GM19025 (cell line): ENCODE results near the gene HPS1.

Experiments used
- ATAC-seq: cut with Tn5 transposase; IDR thresholded peaks from one replicate; pipeline ENCODE4 v1.9.1; 2021; ENCODE audit warnings: mild to moderate bottlenecking, low read depth, moderate library complexity; ENCODE audit not compliant: unreplicated experiment

The HPS1 gene

DNA sequence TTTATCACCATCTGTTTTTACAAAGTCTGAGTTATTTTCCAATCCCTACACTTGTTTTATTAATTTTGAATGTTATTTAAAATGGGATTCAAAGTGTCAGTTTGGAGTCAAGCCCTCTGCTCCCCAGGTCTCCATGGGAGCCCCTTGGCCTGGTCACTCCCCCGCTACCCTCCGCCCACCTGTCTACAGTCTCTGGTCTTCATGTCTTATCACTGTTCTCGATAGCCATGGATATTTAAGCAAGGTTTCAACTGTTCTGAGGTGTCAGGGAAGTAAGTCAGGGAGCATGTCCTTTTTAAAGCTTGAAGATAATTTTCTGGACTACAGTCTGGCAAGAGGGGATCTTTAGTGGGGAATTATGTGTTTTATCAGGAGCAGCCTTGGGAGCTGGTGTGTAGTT lies 19.1 kb upstream of the HPS1 start:
- no peak for ATAC-seq

DNA sequence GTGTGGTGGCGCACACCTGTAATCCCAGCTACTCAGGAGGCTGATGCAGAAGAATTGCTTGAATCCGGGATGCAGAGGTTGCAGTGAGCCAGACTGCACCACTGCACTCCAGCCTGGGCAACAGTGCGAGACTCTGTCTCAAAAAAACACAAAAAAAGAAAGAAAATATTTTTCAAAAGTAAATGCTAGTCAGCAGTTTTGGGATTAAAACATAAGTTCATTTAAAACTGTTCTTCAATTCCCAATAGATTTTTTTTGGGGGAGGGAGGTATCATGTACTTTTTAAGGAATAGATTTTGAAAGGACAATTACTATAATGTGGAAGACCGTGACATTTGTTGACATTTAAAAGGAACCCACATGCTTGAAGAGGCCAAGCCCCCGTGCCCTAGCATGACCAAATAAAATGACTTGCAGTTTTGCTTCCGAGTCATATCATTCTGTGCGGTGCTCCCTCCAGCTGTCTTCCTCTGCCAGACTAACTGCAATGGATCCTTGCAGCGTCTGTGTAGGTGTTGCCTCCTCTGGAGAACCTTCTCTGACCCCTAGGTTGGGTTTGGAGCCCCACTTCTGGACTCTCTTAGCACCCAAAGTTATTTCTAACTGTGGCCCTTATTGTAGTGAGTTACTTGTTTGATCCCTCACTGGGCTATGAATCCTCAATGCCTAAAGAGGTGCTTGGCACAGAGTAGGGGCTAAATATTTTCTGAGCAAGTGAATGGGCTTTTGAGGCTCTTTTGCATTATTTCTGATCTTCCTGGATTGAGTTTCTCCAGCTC lies 17.4 kb upstream of the HPS1 start:
- no peak for ATAC-seq

DNA sequence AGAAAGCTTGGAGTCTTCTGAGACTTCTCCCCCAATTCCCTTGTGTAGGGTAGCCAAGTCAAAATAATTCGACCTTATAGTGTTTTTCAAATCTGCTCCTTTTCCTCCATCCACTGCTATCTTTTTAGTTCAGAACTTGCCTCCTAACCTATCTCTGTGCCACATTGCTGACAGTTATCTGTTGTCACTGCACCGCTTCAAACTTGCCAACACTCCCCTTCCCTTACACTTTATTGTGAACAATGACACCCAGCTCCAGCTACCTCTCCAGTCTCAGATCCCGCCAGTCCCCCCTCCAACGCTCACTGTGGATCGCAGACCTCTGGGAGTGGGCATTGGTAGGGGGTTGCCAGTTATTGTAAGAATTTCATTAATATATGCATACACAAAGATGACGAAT lies 16.3 kb upstream of the HPS1 start:
- ATAC-seq, result no peak

DNA sequence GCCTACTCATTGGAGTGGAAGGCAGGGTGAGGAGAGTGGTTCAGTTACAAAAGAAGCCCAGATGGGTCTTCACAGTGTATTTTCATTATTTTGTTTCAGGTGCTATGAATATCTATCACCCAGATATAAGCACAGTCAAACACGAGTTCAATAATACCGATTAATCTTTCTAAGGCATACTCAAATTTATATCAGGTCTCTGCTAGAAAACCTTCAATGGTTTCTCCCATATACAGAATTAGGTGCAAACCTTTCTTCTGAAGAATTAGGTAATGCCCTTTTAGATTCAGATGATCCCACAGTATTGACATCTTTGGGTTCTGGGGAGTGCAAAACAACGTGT lies 14.7 kb upstream of the HPS1 start:
- no peak for ATAC-seq

DNA sequence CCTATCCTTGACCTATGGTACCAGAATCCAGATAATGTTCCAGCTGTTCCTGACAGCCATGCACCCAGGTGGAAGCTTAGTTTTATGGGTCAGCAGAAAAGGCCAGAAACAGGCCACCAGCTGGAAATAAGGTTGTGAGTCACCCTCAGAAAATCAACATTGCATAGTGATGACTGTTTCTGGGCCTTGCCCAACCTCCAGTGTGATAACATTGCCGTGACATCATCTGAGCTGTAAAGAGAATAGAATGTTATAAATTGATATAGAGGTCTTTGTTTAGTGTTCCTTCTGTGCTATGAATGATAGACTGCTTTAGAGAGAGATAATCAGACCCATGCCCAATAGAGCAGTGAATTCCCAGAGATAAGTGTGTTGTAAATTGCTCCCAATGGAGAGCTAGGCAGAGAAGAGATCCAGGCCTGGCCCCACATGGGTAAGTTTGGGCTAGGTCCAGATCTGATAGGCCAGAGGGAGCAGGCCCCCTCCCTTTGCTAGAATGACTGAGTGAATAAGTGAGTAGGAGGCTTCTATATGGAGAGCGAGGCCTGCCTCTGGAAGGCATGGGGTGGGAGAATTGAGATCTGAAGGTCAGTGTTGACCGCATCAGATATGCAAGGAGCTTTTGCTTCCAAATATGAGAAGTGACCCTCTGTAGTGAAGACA lies 14.2 kb upstream of the HPS1 start:
- no peak for ATAC-seq

DNA sequence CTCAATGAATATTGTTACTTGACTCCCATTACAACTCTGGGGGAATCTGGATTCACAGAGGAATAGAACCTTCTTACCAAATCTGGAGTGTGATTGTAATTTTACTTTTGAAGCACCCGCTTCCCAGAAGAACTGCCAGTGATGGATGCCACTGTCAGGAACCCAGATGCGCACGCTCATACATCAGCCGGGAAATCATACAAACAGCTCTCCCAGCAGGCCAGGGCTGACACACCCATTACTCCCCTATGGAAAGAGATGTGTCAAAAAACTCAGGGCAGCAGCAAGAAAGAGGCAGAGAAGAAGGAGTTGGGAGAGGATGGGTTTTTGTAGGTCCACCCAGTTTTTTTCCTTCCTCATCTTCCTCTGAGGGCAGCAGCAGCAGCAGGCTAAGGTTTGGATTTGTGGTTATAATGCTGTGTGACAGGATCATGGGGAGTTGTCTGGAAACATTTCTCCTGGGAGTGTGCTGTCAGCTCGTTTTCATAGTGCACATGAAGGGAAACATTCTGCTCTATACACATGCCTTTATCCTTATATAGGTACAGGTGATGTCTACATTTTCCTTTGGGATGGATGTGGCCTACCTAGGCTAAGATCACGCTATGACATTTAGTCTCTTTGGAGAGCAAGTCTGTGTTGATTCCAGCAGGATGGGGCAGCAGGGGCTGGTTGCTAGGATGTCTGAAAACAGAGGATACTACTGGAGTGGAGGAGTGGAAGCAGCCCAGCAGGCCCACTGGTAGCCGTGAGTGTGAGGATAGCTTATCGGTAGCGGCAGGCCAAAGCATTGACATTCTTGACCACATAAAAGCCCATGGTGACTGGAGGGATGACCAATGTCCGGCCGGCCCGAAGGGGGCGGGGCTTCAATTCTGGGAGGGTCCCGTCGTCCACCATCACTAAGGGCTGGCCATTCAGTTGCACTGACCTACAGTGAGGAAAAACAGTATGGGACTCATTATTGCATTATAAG lies 12.4 kb upstream of the HPS1 start:
- ATAC-seq, result no peak

DNA sequence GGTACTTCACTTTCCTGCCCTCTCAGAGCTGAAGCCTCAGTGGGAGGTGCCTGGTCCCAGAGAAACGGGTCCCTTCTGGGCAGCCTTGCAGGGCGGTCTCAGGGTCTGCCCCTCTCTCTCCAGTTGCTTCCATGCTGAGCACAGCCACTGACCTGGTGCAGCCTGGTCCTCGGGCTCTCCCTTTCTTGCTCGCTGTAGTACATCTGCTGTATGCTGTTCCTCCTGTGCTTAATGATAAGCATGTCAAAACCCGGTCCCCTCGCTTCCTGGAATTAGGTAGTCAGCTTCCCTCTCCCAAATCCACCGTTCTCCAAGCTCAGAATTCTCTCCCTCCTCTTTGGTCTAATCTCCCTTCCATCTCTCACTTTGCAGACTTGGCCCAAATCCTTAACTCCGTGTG lies 11.0 kb upstream of the HPS1 start:
- ATAC-seq, result no peak

DNA sequence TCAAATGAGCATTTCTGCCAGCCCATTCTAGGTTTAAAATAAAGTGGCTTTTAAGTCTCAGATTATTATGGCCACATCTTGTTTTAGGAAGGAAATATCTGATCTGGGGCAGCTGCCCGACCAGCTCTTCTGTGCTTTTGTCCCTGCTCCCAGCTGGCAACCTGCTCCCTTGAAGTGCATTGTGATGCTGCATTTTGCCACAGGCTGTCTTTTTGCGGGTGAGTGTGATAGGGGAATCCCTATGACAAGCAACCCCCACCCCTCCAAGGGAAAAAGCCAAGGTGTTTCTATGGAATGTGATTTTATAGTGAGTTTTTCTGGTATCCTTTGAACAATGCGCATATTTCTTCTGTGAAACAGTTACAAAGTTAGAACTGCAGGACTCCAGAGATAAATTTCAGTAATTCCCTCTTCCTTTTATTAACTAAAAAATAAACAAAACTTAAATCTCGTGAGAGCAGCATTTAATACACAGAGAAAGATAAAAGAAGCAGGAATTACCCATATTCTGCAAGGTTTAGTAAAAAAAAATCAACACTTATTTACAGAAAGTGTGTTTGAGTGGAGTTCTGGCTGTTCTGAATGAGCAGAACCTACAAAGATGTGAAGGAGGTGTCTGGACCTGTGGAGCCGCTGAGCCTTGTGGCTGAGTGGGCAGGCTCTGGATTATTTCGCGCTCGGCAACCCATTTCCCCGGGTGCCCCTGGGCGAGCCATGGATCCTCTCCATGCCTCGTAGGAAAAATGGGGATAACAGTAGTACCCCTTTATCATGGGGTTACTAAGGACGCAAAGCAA lies 10.1 kb upstream of the HPS1 start:
- ATAC-seq, result no peak

DNA sequence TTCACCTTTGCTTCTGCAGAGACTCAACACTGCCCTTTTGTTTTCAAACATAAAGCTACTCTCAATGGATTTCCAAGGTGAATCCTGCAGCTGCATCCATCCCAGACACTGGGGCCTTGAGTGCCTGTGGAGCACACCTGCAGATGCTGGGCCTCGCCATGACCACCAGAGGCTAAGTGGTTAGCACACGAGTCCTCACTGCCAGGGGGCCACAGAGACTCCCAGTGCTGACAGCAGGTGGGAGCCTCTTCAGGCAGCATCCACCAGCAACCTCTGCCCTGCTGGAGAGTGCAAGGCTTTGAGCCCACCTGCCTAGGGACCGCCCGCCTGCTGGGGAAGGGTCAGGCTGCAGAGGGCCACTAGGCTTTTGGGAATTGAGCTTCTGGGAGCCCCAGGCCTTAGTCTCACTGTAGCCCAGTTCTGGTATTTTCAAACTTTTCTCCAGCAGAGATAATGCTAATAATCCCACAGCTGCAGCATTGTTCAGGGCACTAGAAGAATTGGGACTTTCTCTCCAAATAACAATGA lies 9.4 kb upstream of the HPS1 start:
- ATAC-seq, result no peak

DNA sequence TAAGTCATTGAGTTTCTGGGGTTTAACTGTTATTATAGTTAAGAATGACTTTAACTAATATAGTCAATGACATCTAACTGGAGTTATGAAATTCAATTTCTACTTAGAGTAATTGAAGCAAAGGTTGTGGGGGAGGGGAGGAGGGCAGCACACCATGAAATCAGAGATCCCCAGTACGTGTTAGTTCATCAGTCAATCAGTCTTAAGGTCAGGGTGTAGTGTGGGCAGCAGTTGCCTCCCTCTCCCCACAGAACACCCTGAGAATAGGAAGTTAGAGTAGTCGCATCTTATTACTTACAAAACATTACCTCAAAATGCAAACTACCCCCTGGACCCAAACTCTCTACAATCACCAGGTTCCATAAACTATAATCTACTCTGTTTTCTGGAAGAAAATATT lies 7.0 kb upstream of the HPS1 start:
- no peak for ATAC-seq

DNA sequence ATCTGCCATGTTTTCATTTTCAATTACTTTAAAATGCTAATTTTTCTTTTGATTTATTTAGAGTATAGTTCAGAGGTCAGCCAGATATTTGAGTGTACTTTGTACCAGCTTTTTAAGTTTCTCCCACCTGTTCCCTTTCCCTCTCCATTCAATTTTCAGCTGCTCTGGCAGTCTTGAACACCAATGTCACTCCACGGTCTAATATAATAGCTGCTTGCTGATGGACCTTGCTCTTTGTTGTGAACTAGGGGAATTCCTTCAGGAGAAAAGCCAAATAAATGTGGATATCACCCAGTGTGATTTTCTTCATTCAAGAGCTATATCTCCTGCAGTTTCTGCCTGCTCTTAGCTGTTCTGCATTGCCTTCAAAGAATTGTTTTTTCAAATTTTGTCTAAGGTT lies 3.9 kb upstream of the HPS1 start:
- ATAC-seq, result no peak

DNA sequence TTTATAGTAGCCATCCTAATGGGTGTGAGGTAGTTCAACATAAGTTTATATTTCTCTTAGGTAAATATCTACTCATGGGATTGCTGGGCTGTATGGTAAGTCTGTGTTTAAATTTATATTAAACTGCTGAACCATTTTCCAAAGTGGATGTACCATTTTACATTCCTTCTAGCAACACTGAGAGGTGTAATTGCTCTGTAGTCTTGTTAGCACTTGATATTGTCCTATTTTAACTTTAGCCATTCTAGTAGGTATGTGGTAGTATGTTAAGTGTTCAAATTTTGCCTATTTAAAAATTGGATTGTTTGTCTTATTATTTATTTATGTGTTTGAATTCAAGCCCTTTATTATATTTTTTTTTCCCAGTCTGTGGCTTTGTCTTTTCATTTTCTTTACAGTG lies 2.6 kb upstream of the HPS1 start:
- no peak for ATAC-seq

DNA sequence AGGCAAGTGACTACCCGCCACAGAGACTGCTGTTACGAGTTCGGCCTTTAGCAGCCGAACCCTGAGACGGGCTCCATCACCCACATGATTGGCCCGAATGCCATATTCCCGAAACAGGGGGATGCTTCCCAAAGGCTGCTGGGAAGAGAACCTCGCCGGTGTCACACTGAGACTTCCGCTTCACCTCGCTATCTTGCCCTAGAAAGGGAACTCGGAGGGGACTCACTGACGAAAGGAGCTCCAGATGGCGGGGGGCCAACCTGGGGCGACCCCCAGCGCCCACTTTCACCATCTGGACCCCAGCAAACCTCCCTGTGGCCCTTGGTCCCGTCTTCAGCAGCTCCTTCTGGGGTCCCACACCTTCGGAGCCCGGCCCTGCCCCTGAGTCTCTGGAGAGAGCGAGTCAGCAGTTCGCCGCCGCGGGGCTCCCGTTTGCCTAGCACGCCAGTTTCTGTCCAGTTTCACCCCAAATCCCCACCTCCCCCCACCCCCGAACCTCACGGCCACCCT lies 529 bp downstream of the HPS1 start:
- ATAC-seq, result peak; percentile 12

DNA sequence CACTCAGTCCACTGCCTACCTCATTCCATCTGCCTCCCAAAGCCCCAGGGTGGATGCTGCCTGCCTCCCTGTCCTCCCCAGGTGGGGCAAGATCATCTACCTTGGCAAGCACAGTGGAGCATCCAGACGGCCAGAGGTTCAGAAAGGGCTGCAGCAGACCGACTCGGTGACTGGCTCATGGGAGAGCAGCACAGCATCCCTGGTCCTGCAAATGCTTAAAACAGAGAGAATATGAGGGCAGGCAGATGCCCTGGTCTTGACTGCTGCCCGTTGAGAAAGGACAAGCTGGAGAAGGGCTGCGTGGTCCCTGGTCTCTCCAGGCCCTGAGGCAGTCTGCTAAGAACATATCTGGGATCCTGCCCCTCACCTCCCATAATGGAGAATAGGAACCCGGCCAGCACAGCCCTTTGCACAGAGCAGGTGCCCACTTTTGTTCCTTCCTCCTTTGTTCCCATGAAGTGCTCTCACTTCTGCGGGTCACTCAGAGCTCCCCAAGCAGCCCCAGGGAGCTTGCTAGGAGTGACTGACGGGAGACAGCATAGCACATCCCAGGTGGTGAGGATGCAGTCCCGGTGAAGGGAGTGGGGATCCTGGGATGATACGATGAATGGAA lies 1.4 kb downstream of the HPS1 start:
- ATAC-seq, result no peak

DNA sequence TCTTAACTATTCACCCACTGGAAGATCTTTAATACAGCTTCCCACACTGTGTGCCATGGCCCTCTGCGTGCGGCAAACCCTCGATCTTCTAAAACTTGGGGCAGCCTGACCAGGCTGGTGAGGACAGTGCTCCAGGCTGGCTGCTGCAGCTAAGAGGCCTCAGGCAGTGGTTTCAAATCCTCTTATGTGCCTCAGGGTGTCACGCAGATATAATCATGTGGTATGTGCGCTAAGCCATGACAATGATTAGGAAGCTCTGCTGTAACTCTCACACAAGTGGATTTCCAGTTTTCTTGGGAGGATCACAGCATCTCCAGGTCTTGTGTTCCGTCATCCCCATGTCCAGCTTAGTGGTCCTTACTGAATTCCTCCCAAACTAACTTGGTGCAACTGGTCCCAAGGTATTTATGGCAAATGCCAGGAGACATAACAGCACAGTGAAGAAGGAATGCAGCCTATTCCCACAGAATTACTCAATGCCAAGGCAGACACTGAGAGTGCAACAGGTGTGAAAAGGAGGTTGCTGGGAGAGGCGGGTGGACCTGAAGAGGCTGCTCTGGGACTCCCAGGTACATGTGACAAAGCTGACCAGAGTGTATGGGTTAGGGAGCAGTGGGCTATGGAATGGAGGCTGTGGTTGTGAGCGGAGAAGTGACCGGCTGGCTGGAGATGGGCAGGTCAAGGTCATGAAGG lies 2.3 kb downstream of the HPS1 start:
- ATAC-seq, result no peak

DNA sequence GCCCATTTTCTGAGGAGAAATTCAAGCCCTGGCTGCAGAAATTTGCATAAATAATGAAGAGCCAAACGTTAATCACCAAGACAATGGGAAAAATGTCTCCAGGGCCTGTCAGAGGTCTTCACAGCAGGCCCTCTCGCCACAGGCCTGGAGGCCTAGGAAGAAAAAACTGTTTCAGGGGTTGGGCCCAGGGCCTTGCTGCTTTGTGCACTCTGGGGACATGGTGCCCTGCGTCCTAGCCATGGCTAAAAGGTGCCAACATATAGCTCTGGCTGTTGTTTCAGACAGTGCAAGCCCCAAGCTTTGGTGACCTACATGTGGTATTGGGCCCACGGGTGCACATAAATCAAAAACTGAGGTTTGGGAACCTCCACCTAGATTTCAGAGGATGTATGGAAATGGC lies 8.0 kb downstream of the HPS1 start:
- no peak for ATAC-seq

DNA sequence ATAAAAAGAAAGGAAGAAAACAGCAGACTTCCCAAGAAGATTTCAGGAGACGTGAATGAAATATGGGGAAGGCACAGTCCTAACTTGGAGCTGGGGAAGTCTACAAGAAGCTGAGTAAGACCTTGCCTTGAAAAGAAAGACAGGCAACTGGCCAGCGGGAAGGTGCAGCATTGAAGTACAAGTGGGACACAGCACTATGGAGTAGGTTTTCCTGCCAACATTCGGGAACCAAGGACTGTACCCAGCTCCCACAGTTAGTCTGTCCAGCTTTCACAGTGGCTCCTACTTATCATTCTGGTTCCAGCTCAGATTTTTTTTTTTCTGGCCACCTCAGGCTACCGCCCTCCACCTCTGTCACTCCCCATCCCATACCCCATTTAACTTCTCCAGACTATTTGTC lies 10.0 kb downstream of the HPS1 start:
- ATAC-seq, result no peak

DNA sequence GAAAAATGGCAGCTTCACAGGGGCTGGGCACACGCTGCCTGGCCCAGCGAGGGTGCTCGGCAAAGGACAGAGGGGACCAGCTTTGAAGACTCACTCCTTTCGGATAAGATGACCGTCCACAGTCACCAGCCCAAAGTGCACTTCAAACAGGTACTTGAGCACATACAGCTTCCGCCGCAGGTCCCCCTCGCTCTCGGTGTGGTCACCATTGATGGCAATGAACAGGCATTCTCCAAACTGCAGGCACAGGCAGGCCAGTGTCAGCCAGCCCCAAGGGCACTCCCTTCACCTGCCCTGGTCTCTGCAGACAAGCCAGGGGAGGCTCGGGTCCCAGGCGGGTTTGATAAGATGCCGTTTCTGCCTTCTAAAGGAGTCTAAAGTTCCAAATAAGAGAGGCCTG lies 11.6 kb downstream of the HPS1 start:
- ATAC-seq, result no peak
